WTC11 (cell line): Measurements from ENCODE around the gene NOS1. TPM values are rescaled to one million over a fixed set of nuclear protein-coding genes. Genes with fewer than 3 reads are reported as not detected.
A peak's percentile ranks its signal among the peaks of the same experiment; 100 is the strongest.

Experiments used
- ATAC-seq: fragments of 200-7000 bp; cut with Tn5 transposase; 2 replicates; pipeline ENCODE4 v1.10.0; 2021; ENCODE audit warnings: mild to moderate bottlenecking, moderate library complexity
- CTCF ChIA-PET: fragments of 300-600 bp; sonication (Branson Sonifier 250); formaldehyde crosslinking; loops from one replicate; lab custom pipeline; 2021; ENCODE audit warnings: antibody characterized with exemption; lab: Charles Lee
- POLR2A ChIA-PET: fragments of 350-600 bp; sonication (Branson Sonifier 250); formaldehyde crosslinking; loops from one replicate; lab custom pipeline; 2021; ENCODE audit warnings: antibody characterized with exemption; lab: Charles Lee
- DNase-seq: peaks from one replicate; pipeline ENCODE4 v3.0.0; 2021; ENCODE audit warnings: low spot score
- H3K27ac Mint-ChIP-seq: 2 replicates; pipeline ENCODE4 v1.8.0; 2021; ENCODE audit warnings: mixed read lengths
- H3K27me3 Mint-ChIP-seq: 2 replicates; pipeline ENCODE4 v1.8.0; 2021; ENCODE audit warnings: low read depth, mild to moderate bottlenecking, moderate library complexity, mixed read lengths
- H3K36me3 Mint-ChIP-seq: 2 replicates; pipeline ENCODE4 v1.8.0; 2021; ENCODE audit warnings: mixed read lengths
- H3K4me1 Mint-ChIP-seq: 2 replicates; pipeline ENCODE4 v1.8.0; 2022; ENCODE audit warnings: mixed read lengths
- H3K4me3 Mint-ChIP-seq: 2 replicates; pipeline ENCODE4 v1.8.0; 2021; ENCODE audit warnings: mild to moderate bottlenecking, moderate library complexity, mixed read lengths
- H3K9me3 Mint-ChIP-seq: 2 replicates; pipeline ENCODE4 v1.8.0; 2021; ENCODE audit warnings: mixed read lengths
- ATF1 ChIP-seq: sonication (generic); formaldehyde crosslinking; IDR thresholded peaks from 2 replicates; pipeline ENCODE4 v1.8.1; 2023; ENCODE audit warnings: mild to moderate bottlenecking, moderate library complexity, missing genetic modification reagents
- CBFB ChIP-seq: sonication (generic); formaldehyde crosslinking; IDR thresholded peaks from 2 replicates; pipeline ENCODE4 v1.8.1; 2022; ENCODE audit warnings: mild to moderate bottlenecking, low read depth, missing genetic modification reagents
- CREM ChIP-seq: sonication (generic); formaldehyde crosslinking; IDR thresholded peaks from 2 replicates; pipeline ENCODE4 v1.8.1; 2022; ENCODE audit warnings: mild to moderate bottlenecking, missing genetic modification reagents, moderate library complexity
- FOXP1 ChIP-seq: sonication (generic); formaldehyde crosslinking; IDR thresholded peaks from 2 replicates; pipeline ENCODE4 v1.8.0; 2022; ENCODE audit warnings: missing genetic modification reagents, mild to moderate bottlenecking, moderate library complexity, borderline replicate concordance
- GTF2I ChIP-seq: fragments of 250-450 bp; sonication (Bioruptor Pico); conservative IDR thresholded peaks from 2 replicates; pipeline ENCODE4 v1.4.0; 2021; ENCODE audit warnings: mild to moderate bottlenecking
- HMGA2 ChIP-seq: fragments of 250-450 bp; sonication (Bioruptor Pico); IDR thresholded peaks from 2 replicates; pipeline ENCODE4 v1.4.0; 2021; ENCODE audit warnings: mild to moderate bottlenecking, moderate library complexity
- NFYB ChIP-seq: sonication (generic); formaldehyde crosslinking; conservative IDR thresholded peaks from 2 replicates; pipeline ENCODE4 v1.8.0; 2022; ENCODE audit warnings: low read depth, missing genetic modification reagents
- PRRX2 ChIP-seq: fragments of 250-450 bp; sonication (Bioruptor Pico); IDR thresholded peaks from 2 replicates; pipeline ENCODE4 v1.8.0; 2021; ENCODE audit warnings: mild to moderate bottlenecking
- SMAD3 ChIP-seq: sonication (generic); formaldehyde crosslinking; IDR thresholded peaks from 2 replicates; pipeline ENCODE4 v1.8.0; 2022; ENCODE audit warnings: missing genetic modification reagents, mild to moderate bottlenecking, borderline replicate concordance
- SMAD4 ChIP-seq: sonication (generic); formaldehyde crosslinking; IDR thresholded peaks from 2 replicates; pipeline ENCODE4 v1.8.0; 2022; ENCODE audit warnings: mild to moderate bottlenecking, missing genetic modification reagents
- SP1 ChIP-seq: sonication (generic); formaldehyde crosslinking; conservative IDR thresholded peaks from 2 replicates; pipeline ENCODE4 v1.8.1; 2022; ENCODE audit warnings: missing genetic modification reagents
- TP53 ChIP-seq: sonication (generic); formaldehyde crosslinking; IDR thresholded peaks from 2 replicates; pipeline ENCODE4 v1.8.1; 2023; ENCODE audit warnings: mild to moderate bottlenecking, missing genetic modification reagents
- ZNF121 ChIP-seq: sonication (generic); formaldehyde crosslinking; IDR thresholded peaks from 2 replicates; pipeline ENCODE4 v1.8.0; 2023; ENCODE audit warnings: missing genetic modification reagents
- ZNF219 ChIP-seq: sonication (generic); formaldehyde crosslinking; IDR thresholded peaks from 2 replicates; pipeline ENCODE4 v1.8.0; 2023; ENCODE audit warnings: missing genetic modification reagents, mild to moderate bottlenecking, borderline replicate concordance
- ZNF416 ChIP-seq: fragments of 250-450 bp; sonication (Bioruptor Pico); IDR thresholded peaks from 2 replicates; pipeline ENCODE4 v1.9.0; 2021; ENCODE audit warnings: mild to moderate bottlenecking, inconsistent platforms
- ZNF671 ChIP-seq: fragments of 250-450 bp; sonication (Bioruptor Pico); IDR thresholded peaks from 2 replicates; pipeline ENCODE4 v1.8.0; 2021; ENCODE audit warnings: mild to moderate bottlenecking
- total RNA-seq: library from RNA; stranded (reverse); gene quantifications from 3 replicates; pipeline ENCODE4 v1.2.3, GENCODE V29; 2021
- TF ChIP-seq, protein P1 (sequence below): sonication (generic); formaldehyde crosslinking; IDR thresholded peaks from 2 replicates; pipeline ENCODE4 v1.8.0; 2022; ENCODE audit warnings: mild to moderate bottlenecking, missing genetic modification reagents
- TF ChIP-seq, protein P2 (sequence below): fragments of 200-600 bp; IDR thresholded peaks from 2 replicates; pipeline ENCODE4 v1.8.0; 2022; ENCODE audit warnings: antibody characterized with exemption
- TF ChIP-seq, protein P3 (sequence below): sonication (generic); formaldehyde crosslinking; conservative IDR thresholded peaks from 2 replicates; pipeline ENCODE4 v1.8.1; 2022; ENCODE audit warnings: mild to moderate bottlenecking, missing genetic modification reagents
- TF ChIP-seq, protein P4 (sequence below): fragments of 250-450 bp; sonication (Bioruptor Pico); IDR thresholded peaks from 2 replicates; pipeline ENCODE4 v1.9.0; 2021; ENCODE audit warnings: moderate library complexity, mild to moderate bottlenecking, inconsistent platforms, borderline replicate concordance
- TF ChIP-seq, protein P5 (sequence below): sonication (generic); formaldehyde crosslinking; IDR thresholded peaks from 2 replicates; pipeline ENCODE4 v1.8.0; 2023; ENCODE audit warnings: mild to moderate bottlenecking, missing genetic modification reagents
- TF ChIP-seq, protein P6 (sequence below): sonication (generic); formaldehyde crosslinking; IDR thresholded peaks from 2 replicates; pipeline ENCODE4 v1.8.1; 2023; ENCODE audit warnings: mild to moderate bottlenecking, missing genetic modification reagents
- TF ChIP-seq, protein P7 (sequence below): sonication (generic); formaldehyde crosslinking; IDR thresholded peaks from 2 replicates; pipeline ENCODE4 v1.8.1; 2022; ENCODE audit warnings: mild to moderate bottlenecking, missing genetic modification reagents, moderate library complexity, borderline replicate concordance
- TF ChIP-seq, protein P8 (sequence below): sonication (generic); formaldehyde crosslinking; IDR thresholded peaks from 2 replicates; pipeline ENCODE4 v1.8.1; 2022; ENCODE audit warnings: low read depth, mild to moderate bottlenecking, moderate library complexity, missing genetic modification reagents, borderline replicate concordance

The NOS1 gene
- total RNA-seq, 1 experiment from 2014 or later, result 4.5 TPM

DNA sequence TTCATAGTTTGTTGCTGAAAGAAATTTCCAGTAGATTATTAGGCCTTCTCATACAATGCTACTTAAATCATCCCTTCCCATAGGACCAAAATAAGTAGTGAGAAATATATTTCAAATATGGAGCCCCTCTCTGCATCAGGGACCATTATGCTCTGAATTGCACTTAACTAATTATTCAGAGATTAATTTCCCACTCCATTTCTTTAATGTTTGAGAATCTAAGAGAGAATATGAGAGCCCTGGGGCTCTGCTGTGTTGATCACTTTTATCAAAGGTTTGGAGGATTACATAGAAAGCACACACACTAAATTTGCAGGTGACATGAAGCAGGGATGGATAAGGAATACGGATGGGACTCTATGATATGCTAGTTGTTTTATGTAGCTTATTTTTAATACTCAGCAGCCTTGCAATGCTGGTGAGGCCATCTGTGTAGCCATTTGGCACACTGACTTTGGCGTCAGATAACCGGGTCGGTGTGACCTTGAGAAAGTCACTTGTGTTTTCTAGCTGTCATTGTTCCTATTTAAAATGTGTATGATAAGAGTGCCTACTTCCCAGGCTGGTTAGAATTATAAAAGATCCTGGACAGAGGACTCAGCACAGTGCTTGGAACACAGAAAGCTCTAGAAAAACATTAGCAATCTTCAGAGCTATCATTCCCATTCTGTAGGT lies 121.2 kb downstream of the NOS1 start:
- Mint-ChIP-seq H3K27me3 (no peaks in the 10 kb centered on the region; the same call in 1 of the 2 replicates), H3K27ac (no peak overlapping the region), H3K4me1 (peaks cover 16% of the 10 kb centered on the region), H3K4me3 (no peak overlapping the region), H3K9me3 (peaks cover 6% of the 10 kb centered on the region; the same call in 1 of the 2 replicates), H3K36me3 (no peaks in the 10 kb centered on the region)
- DNase-seq (no peak), ATAC-seq (no peak)
- POLR2A ChIA-PET, result no interaction called here
- no peak for TF ChIP-seq NFYB
- CTCF ChIA-PET, result interaction anchor here (0.8 to 1.3 kb wide), 5 partner anchors 17 to 617 kb away, joined by 3 to 7 read pairs (median 4); no protein-coding TSS in a partner anchor

DNA sequence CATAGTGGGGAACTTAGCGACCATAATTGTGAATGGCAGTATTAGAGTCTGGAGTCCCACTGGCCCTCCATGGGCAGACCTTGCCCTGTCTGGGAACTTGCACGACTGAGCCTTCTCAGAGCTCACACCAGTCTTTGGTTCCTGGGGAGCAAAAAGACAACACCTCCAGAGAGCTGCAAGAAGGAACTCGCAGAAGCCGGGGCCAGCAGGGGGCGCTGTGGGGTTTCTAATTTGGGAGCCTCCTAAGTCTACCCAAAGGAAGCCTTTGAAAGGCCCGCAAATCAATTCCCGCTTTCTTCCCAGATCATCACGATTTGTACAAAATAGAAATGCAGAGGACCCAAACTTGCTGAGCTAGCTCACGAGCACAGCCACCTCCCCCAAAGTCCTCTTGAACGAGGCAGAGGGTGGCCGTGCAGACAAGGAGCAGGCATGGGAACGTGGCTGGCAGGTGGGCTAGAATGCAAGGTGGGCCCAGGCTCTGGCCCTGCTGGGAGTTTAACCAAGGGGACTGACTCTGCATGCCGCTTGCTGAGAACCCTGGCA lies 124.9 kb downstream of the NOS1 start:
- peaks cover 24% of the 10 kb centered on the region for H3K4me1 Mint-ChIP-seq
- TF ChIP-seq ZNF671 (no peak), PRRX2 (CRISPR knock-in tag) (no peak), SMAD4 (no peak), SP1 (0 out of 2 replicates have a peak, but pooled peaks have one; percentile 31), CREM (CRISPR knock-in tag) (no peak), FOXP1 (CRISPR knock-in tag) (0 out of 2 replicates have a peak, but pooled peaks have one; percentile 19), HMGA2 (no peak), GTF2I (no peak), TP53 (no peak), CBFB (no peak), SMAD3 (CRISPR knock-in tag) (no peak), ZNF121 (peak; percentile 43; the same call in 1 of the 2 replicates), ATF1 (CRISPR knock-in tag) (no peak), ZNF416 (CRISPR knock-in tag) (no peak), ZNF219 (CRISPR knock-in tag) (no peak)
- TF ChIP-seq, protein P1, sequence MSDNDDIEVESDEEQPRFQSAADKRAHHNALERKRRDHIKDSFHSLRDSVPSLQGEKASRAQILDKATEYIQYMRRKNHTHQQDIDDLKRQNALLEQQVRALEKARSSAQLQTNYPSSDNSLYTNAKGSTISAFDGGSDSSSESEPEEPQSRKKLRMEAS (CRISPR knock-in tag), result 0 out of 2 replicates have a peak, but pooled peaks have one; percentile 21
- TF ChIP-seq, protein P2, sequence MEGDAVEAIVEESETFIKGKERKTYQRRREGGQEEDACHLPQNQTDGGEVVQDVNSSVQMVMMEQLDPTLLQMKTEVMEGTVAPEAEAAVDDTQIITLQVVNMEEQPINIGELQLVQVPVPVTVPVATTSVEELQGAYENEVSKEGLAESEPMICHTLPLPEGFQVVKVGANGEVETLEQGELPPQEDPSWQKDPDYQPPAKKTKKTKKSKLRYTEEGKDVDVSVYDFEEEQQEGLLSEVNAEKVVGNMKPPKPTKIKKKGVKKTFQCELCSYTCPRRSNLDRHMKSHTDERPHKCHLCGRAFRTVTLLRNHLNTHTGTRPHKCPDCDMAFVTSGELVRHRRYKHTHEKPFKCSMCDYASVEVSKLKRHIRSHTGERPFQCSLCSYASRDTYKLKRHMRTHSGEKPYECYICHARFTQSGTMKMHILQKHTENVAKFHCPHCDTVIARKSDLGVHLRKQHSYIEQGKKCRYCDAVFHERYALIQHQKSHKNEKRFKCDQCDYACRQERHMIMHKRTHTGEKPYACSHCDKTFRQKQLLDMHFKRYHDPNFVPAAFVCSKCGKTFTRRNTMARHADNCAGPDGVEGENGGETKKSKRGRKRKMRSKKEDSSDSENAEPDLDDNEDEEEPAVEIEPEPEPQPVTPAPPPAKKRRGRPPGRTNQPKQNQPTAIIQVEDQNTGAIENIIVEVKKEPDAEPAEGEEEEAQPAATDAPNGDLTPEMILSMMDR, result peak; percentile 88
- TF ChIP-seq, protein P3, sequence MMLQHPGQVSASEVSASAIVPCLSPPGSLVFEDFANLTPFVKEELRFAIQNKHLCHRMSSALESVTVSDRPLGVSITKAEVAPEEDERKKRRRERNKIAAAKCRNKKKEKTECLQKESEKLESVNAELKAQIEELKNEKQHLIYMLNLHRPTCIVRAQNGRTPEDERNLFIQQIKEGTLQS (CRISPR knock-in tag), result no peak
- TF ChIP-seq, protein P4, sequence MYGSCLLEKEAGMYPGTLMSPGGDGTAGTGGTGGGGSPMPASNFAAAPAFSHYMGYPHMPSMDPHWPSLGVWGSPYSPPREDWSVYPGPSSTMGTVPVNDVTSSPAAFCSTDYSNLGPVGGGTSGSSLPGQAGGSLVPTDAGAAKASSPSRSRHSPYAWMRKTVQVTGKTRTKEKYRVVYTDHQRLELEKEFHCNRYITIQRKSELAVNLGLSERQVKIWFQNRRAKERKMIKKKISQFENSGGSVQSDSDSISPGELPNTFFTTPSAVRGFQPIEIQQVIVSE (CRISPR knock-in tag), result no peak
- TF ChIP-seq, protein P5, sequence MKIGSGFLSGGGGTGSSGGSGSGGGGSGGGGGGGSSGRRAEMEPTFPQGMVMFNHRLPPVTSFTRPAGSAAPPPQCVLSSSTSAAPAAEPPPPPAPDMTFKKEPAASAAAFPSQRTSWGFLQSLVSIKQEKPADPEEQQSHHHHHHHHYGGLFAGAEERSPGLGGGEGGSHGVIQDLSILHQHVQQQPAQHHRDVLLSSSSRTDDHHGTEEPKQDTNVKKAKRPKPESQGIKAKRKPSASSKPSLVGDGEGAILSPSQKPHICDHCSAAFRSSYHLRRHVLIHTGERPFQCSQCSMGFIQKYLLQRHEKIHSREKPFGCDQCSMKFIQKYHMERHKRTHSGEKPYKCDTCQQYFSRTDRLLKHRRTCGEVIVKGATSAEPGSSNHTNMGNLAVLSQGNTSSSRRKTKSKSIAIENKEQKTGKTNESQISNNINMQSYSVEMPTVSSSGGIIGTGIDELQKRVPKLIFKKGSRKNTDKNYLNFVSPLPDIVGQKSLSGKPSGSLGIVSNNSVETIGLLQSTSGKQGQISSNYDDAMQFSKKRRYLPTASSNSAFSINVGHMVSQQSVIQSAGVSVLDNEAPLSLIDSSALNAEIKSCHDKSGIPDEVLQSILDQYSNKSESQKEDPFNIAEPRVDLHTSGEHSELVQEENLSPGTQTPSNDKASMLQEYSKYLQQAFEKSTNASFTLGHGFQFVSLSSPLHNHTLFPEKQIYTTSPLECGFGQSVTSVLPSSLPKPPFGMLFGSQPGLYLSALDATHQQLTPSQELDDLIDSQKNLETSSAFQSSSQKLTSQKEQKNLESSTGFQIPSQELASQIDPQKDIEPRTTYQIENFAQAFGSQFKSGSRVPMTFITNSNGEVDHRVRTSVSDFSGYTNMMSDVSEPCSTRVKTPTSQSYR (CRISPR knock-in tag), result no peak
- TF ChIP-seq, protein P6, sequence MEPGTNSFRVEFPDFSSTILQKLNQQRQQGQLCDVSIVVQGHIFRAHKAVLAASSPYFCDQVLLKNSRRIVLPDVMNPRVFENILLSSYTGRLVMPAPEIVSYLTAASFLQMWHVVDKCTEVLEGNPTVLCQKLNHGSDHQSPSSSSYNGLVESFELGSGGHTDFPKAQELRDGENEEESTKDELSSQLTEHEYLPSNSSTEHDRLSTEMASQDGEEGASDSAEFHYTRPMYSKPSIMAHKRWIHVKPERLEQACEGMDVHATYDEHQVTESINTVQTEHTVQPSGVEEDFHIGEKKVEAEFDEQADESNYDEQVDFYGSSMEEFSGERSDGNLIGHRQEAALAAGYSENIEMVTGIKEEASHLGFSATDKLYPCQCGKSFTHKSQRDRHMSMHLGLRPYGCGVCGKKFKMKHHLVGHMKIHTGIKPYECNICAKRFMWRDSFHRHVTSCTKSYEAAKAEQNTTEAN (CRISPR knock-in tag), result 0 out of 2 replicates have a peak, but pooled peaks have one; percentile 28
- TF ChIP-seq, protein P7, sequence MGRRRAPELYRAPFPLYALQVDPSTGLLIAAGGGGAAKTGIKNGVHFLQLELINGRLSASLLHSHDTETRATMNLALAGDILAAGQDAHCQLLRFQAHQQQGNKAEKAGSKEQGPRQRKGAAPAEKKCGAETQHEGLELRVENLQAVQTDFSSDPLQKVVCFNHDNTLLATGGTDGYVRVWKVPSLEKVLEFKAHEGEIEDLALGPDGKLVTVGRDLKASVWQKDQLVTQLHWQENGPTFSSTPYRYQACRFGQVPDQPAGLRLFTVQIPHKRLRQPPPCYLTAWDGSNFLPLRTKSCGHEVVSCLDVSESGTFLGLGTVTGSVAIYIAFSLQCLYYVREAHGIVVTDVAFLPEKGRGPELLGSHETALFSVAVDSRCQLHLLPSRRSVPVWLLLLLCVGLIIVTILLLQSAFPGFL (CRISPR knock-in tag), result no peak
- TF ChIP-seq, protein P8, sequence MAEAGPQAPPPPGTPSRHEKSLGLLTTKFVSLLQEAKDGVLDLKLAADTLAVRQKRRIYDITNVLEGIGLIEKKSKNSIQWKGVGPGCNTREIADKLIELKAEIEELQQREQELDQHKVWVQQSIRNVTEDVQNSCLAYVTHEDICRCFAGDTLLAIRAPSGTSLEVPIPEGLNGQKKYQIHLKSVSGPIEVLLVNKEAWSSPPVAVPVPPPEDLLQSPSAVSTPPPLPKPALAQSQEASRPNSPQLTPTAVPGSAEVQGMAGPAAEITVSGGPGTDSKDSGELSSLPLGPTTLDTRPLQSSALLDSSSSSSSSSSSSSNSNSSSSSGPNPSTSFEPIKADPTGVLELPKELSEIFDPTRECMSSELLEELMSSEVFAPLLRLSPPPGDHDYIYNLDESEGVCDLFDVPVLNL (CRISPR knock-in tag), result no peak

More for the DNA sequence above, 124.9 kb downstream of the NOS1 start:
- Mint-ChIP-seq H3K36me3 (no peaks in the 10 kb centered on the region), H3K27ac (0 out of 2 replicates have a peak overlapping the region, but pooled peaks have one; percentile 19), H3K4me3 (no peak overlapping the region), H3K27me3 (no peaks in the 10 kb centered on the region), H3K9me3 (no peaks in the 10 kb centered on the region)
- DNase-seq (peak; percentile 99), ATAC-seq (peak; percentile 80)
- CTCF ChIA-PET, result interaction anchor here (0.5 to 4.5 kb wide), 60 partner anchors 9 to 621 kb away, joined by 3 to 39 read pairs (median 4); partner anchors contain the start of gene NOS1
- POLR2A ChIA-PET, result interaction anchor here (1.0 kb wide), 1 partner anchor 9 kb away, joined by 3 read pairs; no protein-coding TSS in a partner anchor
